ENCODE measurements around the gene DDA1. TPM values are rescaled to one million over a fixed set of nuclear protein-coding genes. Genes with fewer than 3 reads are reported as not detected.

The DDA1 gene
- total and polyA plus RNA-seq, 9 of the 15 experiments (the other 6 are each of a cell fraction or from before 2014, with no cell fraction given) = 1.4 to 83.8 (median 33.8) TPM

DNA sequence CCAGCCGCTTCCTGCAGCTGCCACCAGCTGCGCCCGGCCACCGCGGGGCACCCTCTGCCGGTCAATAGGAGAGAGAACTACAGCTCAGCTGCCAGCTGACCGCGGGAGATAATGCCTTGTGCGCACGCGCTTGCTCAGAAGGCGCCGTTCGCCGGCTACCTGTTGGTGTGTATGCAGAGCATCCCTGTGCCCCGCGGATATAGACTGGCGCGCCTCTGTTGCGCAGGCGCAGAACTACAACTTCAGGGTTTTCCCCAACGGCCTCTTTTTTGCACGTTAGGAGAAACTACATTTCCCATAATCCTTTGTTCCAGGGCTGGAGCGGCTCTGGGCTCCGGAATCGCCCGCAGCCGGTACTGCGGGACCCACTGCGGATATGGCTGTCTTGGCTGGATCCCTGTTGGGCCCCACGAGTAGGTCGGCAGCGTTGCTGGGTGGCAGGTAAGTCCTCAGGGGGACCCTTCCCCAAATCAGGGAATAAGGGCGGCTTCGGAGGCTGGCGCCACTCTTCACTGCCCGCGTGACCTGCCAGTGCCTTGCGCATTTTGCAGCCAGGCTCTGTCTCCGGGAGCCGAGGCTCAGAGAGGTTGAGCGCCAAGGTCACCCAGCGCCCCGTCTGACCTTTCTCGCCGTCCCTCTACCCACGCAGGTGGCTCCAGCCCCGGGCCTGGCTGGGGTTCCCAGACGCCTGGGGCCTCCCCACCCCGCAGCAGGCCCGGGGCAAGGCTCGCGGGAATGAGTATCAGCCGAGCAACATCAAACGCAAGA, 3.7 kb upstream of the DDA1 start, which contains the start of gene MRPL34:
Gene MRPL34 (plus strand): TSS at position 356 of the 768 bp plus-strand sequence. CDS start 21 bp downstream, at position 377.
- intact Hi-C loops (cut with micrococcal nuclease) = loop anchor here (1.0 kb wide), 1 partner anchor 11 kb away; no protein-coding TSS in a partner anchor
- peak within 1 kb of the TSS; percentile 86 for H3K27ac ChIP-seq (ENCODE audit: extremely low read depth, low read depth, low read length)
- peak within 1 kb of the TSS; percentile 88 for H2AFZ ChIP-seq (ENCODE audit: low read depth, low read length)
- peaks cover 31 to 74% of the 10 kb centered on the region in 2 experiments; a peak in 4 of 5 replicates for H3K4me1 ChIP-seq (replicated peaks in 1 of 2; ENCODE audit: control insufficient read depth in 2 of 2, insufficient read depth in 2 of 2, low read length in 2 of 2)
- H3K4me3 ChIP-seq = peak within 1 kb of the TSS; percentile 58
- H3K9me3 ChIP-seq (replicated peaks; ENCODE audit: control insufficient read depth, insufficient read depth, low read depth, low read length) = no peaks in the 10 kb centered on the region
- H3K79me2 ChIP-seq (ENCODE audit: control insufficient read depth, insufficient read depth, low read length) = peaks cover 45% of the 10 kb centered on the region
- WGBS (ENCODE audit: insufficient coverage, low coverage, missing lambda C conversion rate) = under 1% methylated on average over 55 of the region's 55 CpGs
- DNase-seq (ENCODE audit: extremely low read depth in 1 of 4, low spot score in 3 of 4) = peak; percentile 70 to 99 (median 81)
- H3K36me3 ChIP-seq (ENCODE audit: control insufficient read depth, insufficient read depth, low read length) = peaks cover 13% of the 10 kb centered on the region
- FAIRE-seq = peak; percentile 95
- in situ Hi-C loops (cut with MboI) = no loop called here
- POLR2A ChIA-PET = interaction anchor here (0.6 to 7.7 kb wide), 8 partner anchors 12 to 1654 kb away, joined by 3 to 78 read pairs (median 4); partner anchors contain the start of genes ANO8, BABAM1 and JUND
- H3K9ac ChIP-seq (ENCODE audit: insufficient read depth in 1 of 2, low read depth in 2 of 2, low read length in 2 of 2) = peak within 1 kb of the TSS; percentile 84 to 94
- peak within 1 kb of the TSS; percentile 94 for H3K4me2 ChIP-seq (ENCODE audit: insufficient read depth, low read length)
- 0 out of 2 replicates have a peak, but pooled peaks cover 5% of the 10 kb centered on the region for H4K20me1 ChIP-seq (replicated peaks; ENCODE audit: control insufficient read depth, insufficient read depth, low read length)
- CTCF ChIA-PET (ENCODE audit: low intra/inter-chr PET ratio) = interaction anchor here (0.8 to 1.1 kb wide), 2 partner anchors 29 to 85 kb away, joined by 3 read pairs; partner anchors contain the start of gene ANO8
- no peaks in the 10 kb centered on the region for H3K9me1 ChIP-seq (ENCODE audit: control insufficient read depth, insufficient read depth, low read length)
- H3K27me3 ChIP-seq (ENCODE audit: control insufficient read depth in 2 of 2, insufficient read depth in 2 of 2, low read length in 2 of 2) = no peaks in the 10 kb centered on the region
- TSS peak; percentile 79 for BruUV-seq (replicated peaks)
- peak; percentile 65 for ATAC-seq
- TF ChIP-seq, protein P1, sequence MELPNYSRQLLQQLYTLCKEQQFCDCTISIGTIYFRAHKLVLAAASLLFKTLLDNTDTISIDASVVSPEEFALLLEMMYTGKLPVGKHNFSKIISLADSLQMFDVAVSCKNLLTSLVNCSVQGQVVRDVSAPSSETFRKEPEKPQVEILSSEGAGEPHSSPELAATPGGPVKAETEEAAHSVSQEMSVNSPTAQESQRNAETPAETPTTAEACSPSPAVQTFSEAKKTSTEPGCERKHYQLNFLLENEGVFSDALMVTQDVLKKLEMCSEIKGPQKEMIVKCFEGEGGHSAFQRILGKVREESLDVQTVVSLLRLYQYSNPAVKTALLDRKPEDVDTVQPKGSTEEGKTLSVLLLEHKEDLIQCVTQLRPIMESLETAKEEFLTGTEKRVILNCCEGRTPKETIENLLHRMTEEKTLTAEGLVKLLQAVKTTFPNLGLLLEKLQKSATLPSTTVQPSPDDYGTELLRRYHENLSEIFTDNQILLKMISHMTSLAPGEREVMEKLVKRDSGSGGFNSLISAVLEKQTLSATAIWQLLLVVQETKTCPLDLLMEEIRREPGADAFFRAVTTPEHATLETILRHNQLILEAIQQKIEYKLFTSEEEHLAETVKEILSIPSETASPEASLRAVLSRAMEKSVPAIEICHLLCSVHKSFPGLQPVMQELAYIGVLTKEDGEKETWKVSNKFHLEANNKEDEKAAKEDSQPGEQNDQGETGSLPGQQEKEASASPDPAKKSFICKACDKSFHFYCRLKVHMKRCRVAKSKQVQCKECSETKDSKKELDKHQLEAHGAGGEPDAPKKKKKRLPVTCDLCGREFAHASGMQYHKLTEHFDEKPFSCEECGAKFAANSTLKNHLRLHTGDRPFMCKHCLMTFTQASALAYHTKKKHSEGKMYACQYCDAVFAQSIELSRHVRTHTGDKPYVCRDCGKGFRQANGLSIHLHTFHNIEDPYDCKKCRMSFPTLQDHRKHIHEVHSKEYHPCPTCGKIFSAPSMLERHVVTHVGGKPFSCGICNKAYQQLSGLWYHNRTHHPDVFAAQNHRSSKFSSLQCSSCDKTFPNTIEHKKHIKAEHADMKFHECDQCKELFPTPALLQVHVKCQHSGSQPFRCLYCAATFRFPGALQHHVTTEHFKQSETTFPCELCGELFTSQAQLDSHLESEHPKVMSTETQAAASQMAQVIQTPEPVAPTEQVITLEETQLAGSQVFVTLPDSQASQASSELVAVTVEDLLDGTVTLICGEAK (IDR thresholded peaks at IDR 0.05) = no peak; the same call in 1 of the 2 replicates
- TF ChIP-seq, protein P1 (CRISPR knock-in tag; IDR thresholded peaks at IDR 0.05) = no peak
- TF ChIP-seq ZNF766 (CRISPR knock-in tag; conservative IDR thresholded peaks at IDR 0.05) (no peak; the same call in 1 of the 2 replicates), PHF21A (IDR thresholded peaks at IDR 0.05; ENCODE audit: borderline replicate concordance, low read depth) (no peak)
- TF ChIP-seq, protein P2, sequence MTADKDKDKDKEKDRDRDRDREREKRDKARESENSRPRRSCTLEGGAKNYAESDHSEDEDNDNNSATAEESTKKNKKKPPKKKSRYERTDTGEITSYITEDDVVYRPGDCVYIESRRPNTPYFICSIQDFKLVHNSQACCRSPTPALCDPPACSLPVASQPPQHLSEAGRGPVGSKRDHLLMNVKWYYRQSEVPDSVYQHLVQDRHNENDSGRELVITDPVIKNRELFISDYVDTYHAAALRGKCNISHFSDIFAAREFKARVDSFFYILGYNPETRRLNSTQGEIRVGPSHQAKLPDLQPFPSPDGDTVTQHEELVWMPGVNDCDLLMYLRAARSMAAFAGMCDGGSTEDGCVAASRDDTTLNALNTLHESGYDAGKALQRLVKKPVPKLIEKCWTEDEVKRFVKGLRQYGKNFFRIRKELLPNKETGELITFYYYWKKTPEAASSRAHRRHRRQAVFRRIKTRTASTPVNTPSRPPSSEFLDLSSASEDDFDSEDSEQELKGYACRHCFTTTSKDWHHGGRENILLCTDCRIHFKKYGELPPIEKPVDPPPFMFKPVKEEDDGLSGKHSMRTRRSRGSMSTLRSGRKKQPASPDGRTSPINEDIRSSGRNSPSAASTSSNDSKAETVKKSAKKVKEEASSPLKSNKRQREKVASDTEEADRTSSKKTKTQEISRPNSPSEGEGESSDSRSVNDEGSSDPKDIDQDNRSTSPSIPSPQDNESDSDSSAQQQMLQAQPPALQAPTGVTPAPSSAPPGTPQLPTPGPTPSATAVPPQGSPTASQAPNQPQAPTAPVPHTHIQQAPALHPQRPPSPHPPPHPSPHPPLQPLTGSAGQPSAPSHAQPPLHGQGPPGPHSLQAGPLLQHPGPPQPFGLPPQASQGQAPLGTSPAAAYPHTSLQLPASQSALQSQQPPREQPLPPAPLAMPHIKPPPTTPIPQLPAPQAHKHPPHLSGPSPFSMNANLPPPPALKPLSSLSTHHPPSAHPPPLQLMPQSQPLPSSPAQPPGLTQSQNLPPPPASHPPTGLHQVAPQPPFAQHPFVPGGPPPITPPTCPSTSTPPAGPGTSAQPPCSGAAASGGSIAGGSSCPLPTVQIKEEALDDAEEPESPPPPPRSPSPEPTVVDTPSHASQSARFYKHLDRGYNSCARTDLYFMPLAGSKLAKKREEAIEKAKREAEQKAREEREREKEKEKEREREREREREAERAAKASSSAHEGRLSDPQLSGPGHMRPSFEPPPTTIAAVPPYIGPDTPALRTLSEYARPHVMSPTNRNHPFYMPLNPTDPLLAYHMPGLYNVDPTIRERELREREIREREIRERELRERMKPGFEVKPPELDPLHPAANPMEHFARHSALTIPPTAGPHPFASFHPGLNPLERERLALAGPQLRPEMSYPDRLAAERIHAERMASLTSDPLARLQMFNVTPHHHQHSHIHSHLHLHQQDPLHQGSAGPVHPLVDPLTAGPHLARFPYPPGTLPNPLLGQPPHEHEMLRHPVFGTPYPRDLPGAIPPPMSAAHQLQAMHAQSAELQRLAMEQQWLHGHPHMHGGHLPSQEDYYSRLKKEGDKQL (CRISPR knock-in tag; IDR thresholded peaks at IDR 0.05; ENCODE audit: borderline replicate concordance) = no peak

All from K562 (cell line).